ENCODE results near the gene THAP3. TPM values are rescaled to one million over a fixed set of nuclear protein-coding genes. Genes with fewer than 3 reads are reported as not detected.

THAP3 gene
- total RNA-seq, 1 experiment from 2014 or later = 14.6 TPM

GRCh38 chr1:6593810-6594209 lies 30.9 kb upstream of the THAP3 start:
- CTCF ChIA-PET = no interaction called here
- Histone ChIP-seq H4K20me1 (ENCODE audit: insufficient read depth) (no peaks in the 10 kb centered on the region; the same call in 1 of the 2 replicates), H3K9me3 (ENCODE audit: insufficient read depth, low read depth) (no peaks in the 10 kb centered on the region)

GRCh38 chr1:6594977-6595740 lies 29.5 kb upstream of the THAP3 start:
- Histone ChIP-seq H4K20me1 (ENCODE audit: insufficient read depth) (no peaks in the 10 kb centered on the region; the same call in 1 of the 2 replicates), H3K4me3 (no peak overlapping the region), H3K9me2 (ENCODE audit: insufficient read depth) (no peaks in the 10 kb centered on the region), H3K36me3 (ENCODE audit: low read depth) (no peaks in the 10 kb centered on the region), H3K27me3 (ENCODE audit: insufficient read depth, low read depth) (no peaks in the 10 kb centered on the region), H3K79me2 (ENCODE audit: low read depth) (peaks cover 37% of the 10 kb centered on the region), H3K9me3 (ENCODE audit: insufficient read depth, low read depth) (no peaks in the 10 kb centered on the region), H3K4me1 (replicated peaks; ENCODE audit: insufficient read depth) (no peaks in the 10 kb centered on the region), H3K4me2 (no peak overlapping the region), H2AFZ (no peak overlapping the region), H3F3A (ENCODE audit: insufficient read depth, low read depth) (no peaks in the 10 kb centered on the region; the same call in 1 of the 2 replicates), H3K27ac (no peak overlapping the region)
- TF ChIP-seq CTCF (conservative IDR thresholded peaks at IDR 0.05) = no peak
- TF ChIP-seq EZH2 (IDR thresholded peaks at IDR 0.05; ENCODE audit: low read depth) = no peak
- CTCF ChIA-PET = interaction anchor here (0.6 kb wide), 1 partner anchor 313 kb away, joined by 3 read pairs; no protein-coding TSS in a partner anchor
- intact Hi-C loops (cut with micrococcal nuclease; ENCODE audit: unreplicated experiment) = no loop called here
- POLR2A ChIA-PET (ENCODE audit: unreplicated experiment) = interaction anchor here (0.5 to 0.6 kb wide), 2 partner anchors 15 to 202 kb away, joined by 3 to 9 read pairs; partner anchors contain the start of gene ACOT7
- no peak for DNase-seq
- no TSS peak for BruUV-seq (replicated peaks)

More at GRCh38 chr1:6593810-6594209, 30.9 kb upstream of the THAP3 start:
- POLR2A ChIA-PET (ENCODE audit: unreplicated experiment) = no interaction called here
- Histone ChIP-seq H3K79me2 (ENCODE audit: low read depth) (peaks cover 24% of the 10 kb centered on the region), H3K27ac (no peak overlapping the region), H3K27me3 (ENCODE audit: insufficient read depth, low read depth) (no peaks in the 10 kb centered on the region), H2AFZ (no peak overlapping the region), H3K36me3 (ENCODE audit: low read depth) (no peaks in the 10 kb centered on the region), H3K4me2 (no peak overlapping the region), H3K4me3 (no peak overlapping the region), H3K9me2 (ENCODE audit: insufficient read depth) (no peaks in the 10 kb centered on the region), H3F3A (ENCODE audit: insufficient read depth, low read depth) (no peaks in the 10 kb centered on the region; the same call in 1 of the 2 replicates), H3K4me1 (replicated peaks; ENCODE audit: insufficient read depth) (no peaks in the 10 kb centered on the region)
- intact Hi-C loops (cut with micrococcal nuclease; ENCODE audit: unreplicated experiment) = no loop called here
- TF ChIP-seq CTCF (conservative IDR thresholded peaks at IDR 0.05) (no peak), EZH2 (IDR thresholded peaks at IDR 0.05; ENCODE audit: low read depth) (no peak)
- no TSS peak for BruUV-seq (replicated peaks)
- no peak for DNase-seq

- no peaks in the 10 kb centered on the region for H3K27me3 ChIP-seq (ENCODE audit: insufficient read depth, low read depth)
- TF ChIP-seq EZH2 (IDR thresholded peaks at IDR 0.05; ENCODE audit: low read depth) (no peak), CTCF (conservative IDR thresholded peaks at IDR 0.05) (no peak)
- H3F3A ChIP-seq (ENCODE audit: insufficient read depth, low read depth) = no peaks in the 10 kb centered on the region; the same call in 1 of the 2 replicates
- no peak overlapping the region for H3K27ac ChIP-seq
- H3K79me2 ChIP-seq (ENCODE audit: low read depth) = peaks cover 47% of the 10 kb centered on the region
- CTCF ChIA-PET = no interaction called here
- H4K20me1 ChIP-seq (ENCODE audit: insufficient read depth) = no peaks in the 10 kb centered on the region; the same call in 1 of the 2 replicates
- no peaks in the 10 kb centered on the region for H3K9me3 ChIP-seq (ENCODE audit: insufficient read depth, low read depth)
- no peak overlapping the region for H2AFZ ChIP-seq
- no peak for DNase-seq
- POLR2A ChIA-PET (ENCODE audit: unreplicated experiment) = no interaction called here
- intact Hi-C loops (cut with micrococcal nuclease; ENCODE audit: unreplicated experiment) = no loop called here
- no peak overlapping the region for H3K4me2 ChIP-seq
- BruUV-seq (replicated peaks) = no TSS peak
- no peaks in the 10 kb centered on the region for H3K9me2 ChIP-seq (ENCODE audit: insufficient read depth)
- no peaks in the 10 kb centered on the region for H3K36me3 ChIP-seq (ENCODE audit: low read depth)
- no peaks in the 10 kb centered on the region for H3K4me1 ChIP-seq (replicated peaks; ENCODE audit: insufficient read depth)
- H3K4me3 ChIP-seq = no peak overlapping the region
These were observed 28.3 kb upstream of the THAP3 start for GRCh38 chr1:6596351-6596750.

Measured in PC-9 (cell line).